Metanephros (tissue), 2 donors: ENCODE measurements around the gene COMMD10. TPM values are rescaled to one million over a fixed set of nuclear protein-coding genes. Genes with fewer than 3 reads are reported as not detected.

Experiments
- small RNA-seq: library from RNA; depleted of rRNA; stranded (forward); fragments of <200 nt; gene quantifications from one replicate; pipeline ENCODE3, GENCODE V24; 2014; ENCODE audit warnings: low replicate concordance
- total RNA-seq: library from RNA; depleted of rRNA; stranded (reverse); fragments of >200 nt; gene quantifications from one replicate; pipeline ENCODE4 v1.2.3, GENCODE V29; 2014

Gene COMMD10
- total RNA-seq = 55.2 TPM

GRCh38 chr5:116084871-116085715 is at the start of gene COMMD10:
Gene COMMD10 (plus strand): TSS chr5:116085025.

Small RNA genes lying within 50 kb of the gene (small RNA-seq; reads per million reads assigned to genes)
- gene HMGN2P27 = not detected
- gene RNU6-644P = not detected

Other genes with a start within 250 kb of the COMMD10 start
- gene ATG12, start 243.5 kb upstream of the COMMD10 start, total RNA-seq = 39.5 TPM
- 39.4 TPM for gene AP3S1, start 243.1 kb upstream of the COMMD10 start, total RNA-seq
- gene LVRN, start 122.5 kb upstream of the COMMD10 start, total RNA-seq = 2.6 TPM
- not detected for gene ARL14EPL, start 52.6 kb upstream of the COMMD10 start, total RNA-seq